OCI-LY7 (cell line): ENCODE measurements around the gene TMEM218.

Experiments
- EZH2phosphoT487 ChIP-seq: fragments of 200-600 bp; sonication (generic); IDR thresholded peaks from 2 replicates; pipeline ENCODE4 v1.6.1; 2018; ENCODE audit warnings: low read depth, borderline replicate concordance, mild to moderate bottlenecking, mixed run types, antibody characterized with exemption, low read length, moderate library complexity, mixed read lengths
- TF ChIP-seq, protein P1 (sequence below): fragments of 200-600 bp; sonication (generic); conservative IDR thresholded peaks from 2 replicates; pipeline ENCODE4 v1.5.1; 2014; ENCODE audit warnings: mild to moderate bottlenecking, antibody characterized with exemption, low read length, moderate library complexity, mixed read lengths

DNA sequence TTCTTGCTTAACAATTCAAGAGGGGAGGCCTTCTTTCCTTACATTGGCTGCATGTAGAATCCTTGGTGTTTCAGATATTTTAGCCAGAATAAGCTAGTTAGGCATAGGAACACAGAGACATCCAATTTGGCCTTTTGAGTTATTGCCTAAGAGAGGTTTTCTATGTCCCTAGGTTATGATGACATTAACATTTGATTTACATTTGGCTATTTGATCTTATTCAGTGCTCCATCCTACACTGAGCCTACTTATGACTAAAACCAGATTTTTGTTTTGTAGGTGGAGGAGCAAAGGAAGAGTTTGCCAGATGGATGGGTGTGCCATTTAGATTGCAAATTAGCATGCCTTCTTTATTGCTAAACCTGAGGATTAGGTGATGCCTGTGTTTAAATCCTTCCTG, 59.4 kb downstream of the TMEM218 start:
- TF ChIP-seq, protein P1, sequence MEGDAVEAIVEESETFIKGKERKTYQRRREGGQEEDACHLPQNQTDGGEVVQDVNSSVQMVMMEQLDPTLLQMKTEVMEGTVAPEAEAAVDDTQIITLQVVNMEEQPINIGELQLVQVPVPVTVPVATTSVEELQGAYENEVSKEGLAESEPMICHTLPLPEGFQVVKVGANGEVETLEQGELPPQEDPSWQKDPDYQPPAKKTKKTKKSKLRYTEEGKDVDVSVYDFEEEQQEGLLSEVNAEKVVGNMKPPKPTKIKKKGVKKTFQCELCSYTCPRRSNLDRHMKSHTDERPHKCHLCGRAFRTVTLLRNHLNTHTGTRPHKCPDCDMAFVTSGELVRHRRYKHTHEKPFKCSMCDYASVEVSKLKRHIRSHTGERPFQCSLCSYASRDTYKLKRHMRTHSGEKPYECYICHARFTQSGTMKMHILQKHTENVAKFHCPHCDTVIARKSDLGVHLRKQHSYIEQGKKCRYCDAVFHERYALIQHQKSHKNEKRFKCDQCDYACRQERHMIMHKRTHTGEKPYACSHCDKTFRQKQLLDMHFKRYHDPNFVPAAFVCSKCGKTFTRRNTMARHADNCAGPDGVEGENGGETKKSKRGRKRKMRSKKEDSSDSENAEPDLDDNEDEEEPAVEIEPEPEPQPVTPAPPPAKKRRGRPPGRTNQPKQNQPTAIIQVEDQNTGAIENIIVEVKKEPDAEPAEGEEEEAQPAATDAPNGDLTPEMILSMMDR: no peak
- TF ChIP-seq EZH2phosphoT487: no peak
